K562 (cell line): ENCODE measurements around the gene RIOX2. TPM values are rescaled to one million over a fixed set of nuclear protein-coding genes. Genes with fewer than 3 reads are reported as not detected.

Source experiments
- ATAC-seq: fragments of 200-7000 bp; cut with Tn5 transposase; 3 replicates; pipeline ENCODE4 v1.9.1; 2020; ENCODE audit warnings: moderate library complexity
- BruUV-seq: library from RNA; stranded (reverse); fragments of 400-500 nt; replicated peaks from 2 replicates; lab custom pipeline; 2021; lab: Mats Ljungman, UMichigan
- CTCF ChIA-PET: fragments of 300-600 bp; formaldehyde crosslinking; extraction: SDS; loops from one replicate; lab custom pipeline; 2021; ENCODE audit warnings: low intra/inter-chr PET ratio; lab: Yijun Ruan, JAX
- POLR2A ChIA-PET: fragments of 300-600, 350-650 bp; sonication (Branson Sonifier 250); formaldehyde crosslinking; extraction: SDS; loops from one replicate; lab custom pipeline; 2021; ENCODE audit warnings: antibody characterized with exemption, inconsistent platforms; lab: Yijun Ruan, JAX
- DNase-seq, 4 experiments: peaks; one replicate each; pipeline versions ENCODE4 v3.0.0 to v3.0.0-alpha.2; 2011 to 2018; ENCODE audit warnings: low spot score in 3 of 4, mixed read lengths in 3 of 4; ENCODE audit errors: extremely low read depth in 1 of 4
- FAIRE-seq: peaks from 2 replicates; lab custom pipeline; 2011; peaks lifted over from hg19 to GRCh38; lab: Jason Lieb, UNC
- H2AFZ ChIP-seq: 2 replicates; pipeline ENCODE4 v1.6.0; 2011; ENCODE audit warnings: low read depth, low read length, control low read depth, inconsistent platforms
- H3K27ac ChIP-seq: fragments of 200-600 bp; 3 replicates; pipeline ENCODE4 v1.8.0; 2011; ENCODE audit warnings: low read depth, mild to moderate bottlenecking, control low read depth, inconsistent platforms, low read length, moderate library complexity, mixed read lengths; ENCODE audit errors: extremely low read depth
- H3K27me3 ChIP-seq, 2 experiments: fragments of 300-600 bp in 1 of 2; 2 replicates in 1 of 2; 3 replicates in 1 of 2; pipeline versions ENCODE4 v1.6.0 to v1.8.0; 2011; ENCODE audit warnings: inconsistent platforms in 2 of 2, low read length in 2 of 2, mild to moderate bottlenecking in 1 of 2, mixed read lengths in 1 of 2, moderate library complexity in 1 of 2; ENCODE audit not compliant: control insufficient read depth in 2 of 2, insufficient read depth in 2 of 2
- H3K36me3 ChIP-seq: fragments of 300-600 bp; 3 replicates; pipeline ENCODE4 v1.8.0; 2011; ENCODE audit warnings: mild to moderate bottlenecking, low read length, inconsistent platforms; ENCODE audit not compliant: control insufficient read depth, insufficient read depth
- H3K4me1 ChIP-seq, 2 experiments: fragments of 200-600 bp in 1 of 2; replicated peaks in 1 of 2; 2 replicates in 1 of 2; 3 replicates in 1 of 2; pipeline versions ENCODE4 v1.5.1 to v1.8.0; 2011; ENCODE audit warnings: inconsistent platforms in 2 of 2, low read length in 2 of 2, mild to moderate bottlenecking in 1 of 2, mixed read lengths in 1 of 2, moderate library complexity in 1 of 2; ENCODE audit not compliant: control insufficient read depth in 2 of 2, insufficient read depth in 2 of 2
- H3K4me2 ChIP-seq: 2 replicates; pipeline ENCODE4 v1.6.1; 2011; ENCODE audit warnings: low read length, control low read depth, inconsistent platforms, mixed read lengths; ENCODE audit not compliant: insufficient read depth
- H3K4me3 ChIP-seq: fragments of 200-600 bp; sonication (generic), shearing (Covaris generic); 2 replicates; pipeline ENCODE4 v1.5.1; 2016; ENCODE audit warnings: control low read depth, inconsistent platforms
- H3K79me2 ChIP-seq: fragments of 200-600 bp; 3 replicates; pipeline ENCODE4 v1.8.0; 2011; ENCODE audit warnings: low read length, inconsistent platforms; ENCODE audit not compliant: control insufficient read depth, insufficient read depth
- H3K9ac ChIP-seq, 2 experiments: 2 replicates each; pipeline versions ENCODE4 v1.6.0 to v1.6.1; 2011; ENCODE audit warnings: low read depth in 2 of 2, low read length in 2 of 2, control low read depth in 1 of 2, inconsistent platforms in 1 of 2, mild to moderate bottlenecking in 1 of 2, mixed read lengths in 1 of 2; ENCODE audit not compliant: insufficient read depth in 1 of 2
- H3K9me1 ChIP-seq: one replicate; pipeline ENCODE4 v1.6.0; 2011; ENCODE audit warnings: inconsistent platforms, mild to moderate bottlenecking, low read length, moderate library complexity; ENCODE audit not compliant: control insufficient read depth, insufficient read depth
- H3K9me3 ChIP-seq: replicated peaks from 2 replicates; pipeline ENCODE4 v1.5.1; 2011; ENCODE audit warnings: low read depth, low read length, inconsistent platforms; ENCODE audit not compliant: control insufficient read depth, insufficient read depth
- H4K20me1 ChIP-seq: replicated peaks from 2 replicates; pipeline ENCODE4 v1.6.1; 2011; ENCODE audit warnings: low read length, inconsistent platforms, mixed read lengths; ENCODE audit not compliant: control insufficient read depth, insufficient read depth
- FOXK1 ChIP-seq: sonication (generic); formaldehyde crosslinking; IDR thresholded peaks from 2 replicates; pipeline ENCODE4 v1.8.0; 2022; ENCODE audit warnings: missing genetic modification reagents, mild to moderate bottlenecking, borderline replicate concordance
- GABPB2 ChIP-seq: fragments of 250-450 bp; sonication (Bioruptor Pico); conservative IDR thresholded peaks from 2 replicates; pipeline ENCODE4 v1.5.1; 2021; ENCODE audit warnings: mild to moderate bottlenecking
- GTF2F1 ChIP-seq: IDR thresholded peaks from 2 replicates; pipeline ENCODE4 v1.6.1; 2011; ENCODE audit warnings: low read depth, low read length, improper control_type of control experiment
- ZNF217 ChIP-seq: sonication (generic); formaldehyde crosslinking; IDR thresholded peaks from 2 replicates; pipeline ENCODE4 v1.8.0; 2022; ENCODE audit warnings: mild to moderate bottlenecking, missing genetic modification reagents
- ZNF717 ChIP-seq: fragments of 250-450 bp; sonication (Bioruptor Pico); IDR thresholded peaks from 2 replicates; pipeline ENCODE4 v1.5.0; 2021
- WGBS: fragments of 100-300 bp; shearing (Covaris generic); methylation state at CpG from one replicate; pipeline ENCODE4 v1.1.6; 2016; ENCODE audit warnings: low coverage, mixed read lengths; ENCODE audit not compliant: insufficient coverage; ENCODE audit errors: missing lambda C conversion rate; 5-methylcytosine and 5-hydroxymethylcytosine counted together
- in situ Hi-C: fragments of 300-500 bp; cut with MboI; formaldehyde crosslinking; loops from 4 replicates; pipeline ENCODE4 v1.15.0; 2018; ENCODE audit warnings: inconsistent platforms, mixed read lengths
- intact Hi-C: fragments of 100-400 bp; cut with micrococcal nuclease; formaldehyde crosslinking; loops from 2 replicates; pipeline ENCODE4 v1.14.2; 2022
- polyA plus RNA-seq, 8 experiments: library from polyadenylated mRNA; depleted of rRNA in 4 of 8; stranded (reverse) in 5 of 8; unstranded in 3 of 8; fragments of >200 nt; fragmentation: Nextera tagmentation in 2 of 8; fragmentation: Illumina TruSeq in 1 of 8; extraction: Ambion mirVana in 2 of 8; extraction: Trizol in 1 of 8; gene quantifications; 2 replicates each; pipeline versions ENCODE4 v1.2.1 to v1.2.3, GENCODE V29; 2011 to 2014; ENCODE audit warnings: inconsistent platforms in 1 of 8, missing spikeins in 1 of 8
- total RNA-seq, 7 experiments: library from RNA; depleted of rRNA in 6 of 7; stranded (reverse); fragments of >200 nt in 6 of 7; fragmentation: Illumina TruSeq in 2 of 7; extraction: Trizol in 2 of 7; gene quantifications; 2 replicates each; pipeline versions ENCODE4 v1.2.1 to v1.2.3, GENCODE V29; 2011 to 2021; ENCODE audit warnings: low replicate concordance in 1 of 7

The RIOX2 gene
- total and polyA plus RNA-seq, 9 of the 15 experiments (the other 6 are each of a cell fraction or from before 2014, with no cell fraction given), result 22.2 to 56.0 (median 32.6) TPM

DNA sequence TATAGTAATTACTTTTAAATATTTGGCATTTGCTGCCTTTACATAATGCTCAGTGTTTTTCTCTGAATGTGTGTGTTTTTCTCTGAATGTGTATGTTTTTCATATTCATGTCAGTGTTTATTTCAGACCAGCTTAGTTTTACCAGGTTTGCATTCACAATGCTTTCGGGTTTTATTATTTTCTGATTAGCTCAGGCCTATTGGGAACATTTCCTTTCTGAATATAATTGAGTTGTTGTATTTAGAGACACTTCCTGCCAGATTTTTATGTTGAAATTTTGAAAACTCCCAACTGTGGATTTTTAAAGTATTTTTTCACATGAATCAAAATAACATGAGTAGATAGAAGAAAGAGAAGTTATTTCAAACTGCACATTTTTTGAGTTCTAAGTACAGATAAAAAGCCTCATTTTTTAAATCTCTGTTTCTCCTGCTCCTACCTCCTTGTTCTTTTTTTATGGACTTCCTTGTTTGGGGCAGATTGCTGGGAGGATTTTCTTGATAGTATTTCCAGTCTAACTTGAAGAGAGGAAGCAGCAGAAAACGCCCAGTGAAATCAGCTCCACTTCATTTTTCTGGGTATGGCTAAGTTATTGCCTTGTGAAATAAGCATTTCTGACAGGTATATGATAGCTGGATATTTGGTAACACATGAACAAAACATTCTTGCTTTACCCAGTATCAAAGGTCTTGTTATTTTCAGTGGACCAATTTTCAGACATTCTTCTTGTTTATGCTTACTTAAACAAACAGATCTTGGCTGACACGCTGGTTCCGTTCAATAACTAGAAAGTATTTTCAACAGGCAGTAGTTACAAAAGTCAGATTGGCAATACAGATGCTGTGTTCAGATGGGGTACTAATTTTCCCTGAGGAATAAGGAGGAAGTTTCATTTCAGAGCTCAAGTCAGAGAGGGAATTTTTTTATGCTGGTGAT lies 70.7 kb downstream of the RIOX2 start:
- intact Hi-C loops, result no loop called here
- no peaks in the 10 kb centered on the region for H3K36me3 ChIP-seq
- DNase-seq (no peak), FAIRE-seq (no peak), ATAC-seq (no peak)
- no peaks in the 10 kb centered on the region for H4K20me1 ChIP-seq
- H2AFZ ChIP-seq, result 0 out of 2 replicates have a peak overlapping the region, but pooled peaks have one; percentile 47
- in situ Hi-C loops, result no loop called here
- no peaks in the 10 kb centered on the region for H3K4me1 ChIP-seq
- no peak overlapping the region for H3K9ac ChIP-seq
- no peak overlapping the region for H3K4me2 ChIP-seq
- no peaks in the 10 kb centered on the region for H3K9me3 ChIP-seq
- TF ChIP-seq FOXK1 (no peak), GTF2F1 (no peak), GABPB2 (CRISPR knock-in tag) (no peak)
- no peaks in the 10 kb centered on the region for H3K9me1 ChIP-seq
- H3K4me3 ChIP-seq, result no peak overlapping the region
- H3K27ac ChIP-seq, result no peak overlapping the region
- ChIA-PET POLR2A (no interaction called here), CTCF (no interaction called here)
- BruUV-seq, result no TSS peak
- WGBS, result 7% methylated on average over 3 of the region's 4 CpGs
- H3K27me3 ChIP-seq, result no peaks in the 10 kb centered on the region
- no peaks in the 10 kb centered on the region for H3K79me2 ChIP-seq

GRCh38 chr3:97899331-97899730 lies 72.9 kb downstream of the RIOX2 start:
- no TSS peak for BruUV-seq
- DNase-seq (no peak), ATAC-seq (no peak), FAIRE-seq (no peak)
- Histone ChIP-seq H2AFZ (no peak overlapping the region), H3K9me1 (no peaks in the 10 kb centered on the region), H3K9ac (no peak overlapping the region), H3K27ac (no peak overlapping the region), H3K36me3 (no peaks in the 10 kb centered on the region), H3K9me3 (no peaks in the 10 kb centered on the region), H4K20me1 (no peaks in the 10 kb centered on the region), H3K4me1 (no peaks in the 10 kb centered on the region), H3K79me2 (no peaks in the 10 kb centered on the region), H3K4me3 (no peak overlapping the region), H3K4me2 (no peak overlapping the region), H3K27me3 (no peaks in the 10 kb centered on the region)
- ChIA-PET POLR2A (no interaction called here), CTCF (no interaction called here)
- TF ChIP-seq ZNF217 (no peak), ZNF717 (CRISPR knock-in tag) (no peak)
- in situ Hi-C loops (no loop called here), intact Hi-C loops (no loop called here)
